ENCODE measurements around the gene VCX2. TPM values are rescaled to one million over a fixed set of nuclear protein-coding genes. Genes with fewer than 3 reads are reported as not detected.
"Not testable (repeated sequence)": the region's sequence is repeated elsewhere in the genome, so short reads cannot be mapped to it uniquely, and the experiment has no call there.

Gene VCX2
- total RNA-seq, 1 donor from 2014 or later = not detected

DNA sequence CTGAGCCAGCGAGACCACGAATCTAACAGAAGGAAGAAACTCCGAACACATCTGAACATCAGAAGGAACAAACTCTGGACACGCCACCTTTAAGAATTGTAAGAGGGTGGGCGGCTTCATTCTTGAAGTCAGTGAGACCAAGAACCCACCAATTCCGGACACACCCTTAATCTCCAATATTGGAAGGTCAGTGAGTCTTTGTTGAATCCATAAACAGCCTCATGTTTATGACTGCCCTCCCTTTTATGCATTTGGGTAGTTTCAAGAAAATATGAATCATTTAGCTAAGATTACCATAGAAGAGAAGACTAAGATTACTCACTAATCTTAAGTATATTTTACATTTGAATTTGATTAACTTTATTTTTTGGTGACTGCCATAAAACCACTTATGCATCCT lies 48.5 kb downstream of the VCX2 start:
- no peak overlapping the region for H3K4me3 ChIP-seq

DNA sequence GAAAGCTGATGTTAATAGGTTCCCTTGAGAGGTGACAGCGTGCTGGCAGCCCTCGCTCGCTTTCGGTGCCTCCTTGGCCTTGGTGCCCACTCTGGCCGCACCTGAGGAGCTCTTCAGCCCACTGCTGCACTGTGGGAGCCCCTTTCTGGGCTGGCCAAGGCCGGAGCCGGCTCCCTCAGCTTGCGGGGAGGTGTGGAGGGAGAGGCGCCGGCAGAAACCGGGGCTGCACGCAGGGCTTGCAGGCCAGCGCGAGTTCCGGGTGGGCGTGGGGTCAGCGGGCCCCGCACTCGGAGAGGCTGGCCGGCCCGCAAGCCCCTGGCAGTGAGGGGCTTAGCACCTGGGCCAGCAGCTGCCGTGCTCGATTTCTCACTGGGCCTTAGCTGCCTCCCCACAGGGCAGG lies 49.7 kb downstream of the VCX2 start:
- H3K4me2 ChIP-seq; H3K4me1 ChIP-seq; H3K27me3 ChIP-seq; H4K20me1 ChIP-seq (ENCODE audit: low read depth); H3K36me3 ChIP-seq; H3K79me2 ChIP-seq (ENCODE audit: low read depth); H3K27ac ChIP-seq; H3K4me3 ChIP-seq; H2AFZ ChIP-seq (replicated peaks); H3K4me3 Mint-ChIP-seq; H3K9ac ChIP-seq; DNase-seq (ENCODE audit: low spot score); H3K27me3 Mint-ChIP-seq (ENCODE audit: insufficient read depth, low read depth); H3K4me1 Mint-ChIP-seq; H3K9me3 Mint-ChIP-seq; H3K27ac Mint-ChIP-seq; H3K9me3 ChIP-seq (ENCODE audit: low read depth); H3F3A ChIP-seq (ENCODE audit: low read depth); H3K36me3 Mint-ChIP-seq: not testable (repeated sequence)

More for the DNA sequence above, 48.5 kb downstream of the VCX2 start:
- H3K79me2 ChIP-seq (ENCODE audit: low read depth) = no peaks in the 10 kb centered on the region
- H3K27ac Mint-ChIP-seq = no peak overlapping the region
- no peaks in the 10 kb centered on the region for H3K27me3 ChIP-seq
- no peak overlapping the region for H3K27ac ChIP-seq
- no peak overlapping the region for H3K9ac ChIP-seq
- DNase-seq (ENCODE audit: low spot score) = no peak
- no peaks in the 10 kb centered on the region for H4K20me1 ChIP-seq (ENCODE audit: low read depth)
- no peak overlapping the region for H3K4me2 ChIP-seq
- H3K4me1 Mint-ChIP-seq = no peaks in the 10 kb centered on the region
- H3F3A ChIP-seq (ENCODE audit: low read depth) = no peaks in the 10 kb centered on the region
- TF ChIP-seq EZH2phosphoT487 (IDR thresholded peaks at IDR 0.05) (no peak), EZH2 (IDR thresholded peaks at IDR 0.05) (no peak)
- TF ChIP-seq, protein P1, sequence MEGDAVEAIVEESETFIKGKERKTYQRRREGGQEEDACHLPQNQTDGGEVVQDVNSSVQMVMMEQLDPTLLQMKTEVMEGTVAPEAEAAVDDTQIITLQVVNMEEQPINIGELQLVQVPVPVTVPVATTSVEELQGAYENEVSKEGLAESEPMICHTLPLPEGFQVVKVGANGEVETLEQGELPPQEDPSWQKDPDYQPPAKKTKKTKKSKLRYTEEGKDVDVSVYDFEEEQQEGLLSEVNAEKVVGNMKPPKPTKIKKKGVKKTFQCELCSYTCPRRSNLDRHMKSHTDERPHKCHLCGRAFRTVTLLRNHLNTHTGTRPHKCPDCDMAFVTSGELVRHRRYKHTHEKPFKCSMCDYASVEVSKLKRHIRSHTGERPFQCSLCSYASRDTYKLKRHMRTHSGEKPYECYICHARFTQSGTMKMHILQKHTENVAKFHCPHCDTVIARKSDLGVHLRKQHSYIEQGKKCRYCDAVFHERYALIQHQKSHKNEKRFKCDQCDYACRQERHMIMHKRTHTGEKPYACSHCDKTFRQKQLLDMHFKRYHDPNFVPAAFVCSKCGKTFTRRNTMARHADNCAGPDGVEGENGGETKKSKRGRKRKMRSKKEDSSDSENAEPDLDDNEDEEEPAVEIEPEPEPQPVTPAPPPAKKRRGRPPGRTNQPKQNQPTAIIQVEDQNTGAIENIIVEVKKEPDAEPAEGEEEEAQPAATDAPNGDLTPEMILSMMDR (IDR thresholded peaks at IDR 0.05) = no peak
- H3K36me3 ChIP-seq = no peaks in the 10 kb centered on the region
- H3K4me3 Mint-ChIP-seq = no peak overlapping the region
- no peak overlapping the region for H2AFZ ChIP-seq (replicated peaks)
- H3K9me3 Mint-ChIP-seq = peaks cover 2% of the 10 kb centered on the region
- H3K36me3 Mint-ChIP-seq = no peaks in the 10 kb centered on the region
- H3K4me1 ChIP-seq = no peaks in the 10 kb centered on the region
- no peaks in the 10 kb centered on the region for H3K27me3 Mint-ChIP-seq (ENCODE audit: insufficient read depth, low read depth)
- H3K9me3 ChIP-seq (ENCODE audit: low read depth) = no peaks in the 10 kb centered on the region

MicroRNAs encoded within 50 kb of the gene (microRNA counts, 767-probe panel; counts per million panel counts)
- microRNA hsa-miR-651 = 460 counts per million, percentile 90 among the panel's probes with 10 or more counts

Small RNAs within 50 kb of the gene (microRNA-seq; reads per million reads assigned to microRNA genes)
- 12.7 reads per million, percentile 42 among the genes with 10 or more reads in this experiment for gene MIR651

Small RNAs within 50 kb of the gene (small RNA-seq; reads per million reads assigned to genes)
- gene MIR651 = not detected

Other genes starting within 250 kb of the VCX2 start
- gene PNPLA4, start 243.9 kb downstream of the VCX2 start, total RNA-seq (ENCODE audit: low replicate concordance) = 17.4 and 40.0 TPM in 2 replicates

Measured in neural progenitor cell (in vitro differentiated cells).